Measurements from ENCODE around the gene RASAL2.

GRCh38 chr1:178396789-178397188 lies 302.9 kb downstream of the RASAL2 start:
- no peak for TF ChIP-seq CTCF (IDR thresholded peaks at IDR 0.05)
- TF ChIP-seq EZH2 (IDR thresholded peaks at IDR 0.05): no peak
- no peak for TF ChIP-seq EZH2phosphoT487 (IDR thresholded peaks at IDR 0.05)

Measured in neural progenitor cell (in vitro differentiated cells).